HG03571 (cell line): ENCODE data around the gene KIAA1549.
A peak's percentile ranks its signal among the peaks of the same experiment; 100 is the strongest.
"Not testable (repeated sequence)": the region's sequence is repeated elsewhere in the genome, so short reads cannot be mapped to it uniquely, and the experiment has no call there.

Source experiments
- ATAC-seq: cut with Tn5 transposase; IDR thresholded peaks from one replicate; pipeline ENCODE4 v1.9.1; 2021; ENCODE audit not compliant: unreplicated experiment

The KIAA1549 gene

GRCh38 chr7:138981332-138982203, at the start of gene KIAA1549:
TSS of gene KIAA1549 (minus strand) at chr7:138981389. CDS start at chr7:138981269, 120 bp downstream.
- peak; percentile 90 for ATAC-seq

GRCh38 chr7:139029353-139029752, 48.2 kb upstream of the KIAA1549 start:
- no peak for ATAC-seq

- no peak for ATAC-seq
Measured at GRCh38 chr7:139026551-139026950, 45.4 kb upstream of the KIAA1549 start.

GRCh38 chr7:139025861-139026260, 44.7 kb upstream of the KIAA1549 start:
- not testable (repeated sequence) for ATAC-seq

GRCh38 chr7:139023076-139023475, 41.9 kb upstream of the KIAA1549 start:
- ATAC-seq: no peak

GRCh38 chr7:139022286-139022685, 41.1 kb upstream of the KIAA1549 start:
- ATAC-seq: no peak

- ATAC-seq: no peak
Measured at GRCh38 chr7:139018910-139019309, 37.7 kb upstream of the KIAA1549 start.

GRCh38 chr7:139016931-139017511, 35.8 kb upstream of the KIAA1549 start:
- ATAC-seq: peak; percentile 93

GRCh38 chr7:139011373-139011772, 30.2 kb upstream of the KIAA1549 start:
- no peak for ATAC-seq

- ATAC-seq: no peak
Measured at GRCh38 chr7:139004321-139005090, 23.3 kb upstream of the KIAA1549 start.

- ATAC-seq: no peak
Measured at GRCh38 chr7:138999414-138999813, 18.2 kb upstream of the KIAA1549 start.

- no peak for ATAC-seq
Measured at GRCh38 chr7:138992052-138992531, 10.9 kb upstream of the KIAA1549 start.

GRCh38 chr7:138987686-138988085, 6.5 kb upstream of the KIAA1549 start:
- ATAC-seq: no peak

GRCh38 chr7:138982204-138982623, 1.0 kb upstream of the KIAA1549 start:
- ATAC-seq: no peak

GRCh38 chr7:138980563-138981291, 462 bp downstream of the KIAA1549 start:
- peak; percentile 44 for ATAC-seq

- ATAC-seq: no peak
Measured at GRCh38 chr7:138979988-138980562, 1.1 kb downstream of the KIAA1549 start.

- no peak for ATAC-seq
Measured at GRCh38 chr7:138979226-138979979, 1.8 kb downstream of the KIAA1549 start.

- ATAC-seq: no peak
Measured at GRCh38 chr7:138978541-138979184, 2.5 kb downstream of the KIAA1549 start.

GRCh38 chr7:138976161-138976560, 5.0 kb downstream of the KIAA1549 start:
- not testable (repeated sequence) for ATAC-seq
